K562 (cell line): ENCODE results near the gene PCSK6.

Experiments
- CTCF ChIP-seq, 3 experiments: IDR thresholded peaks in 2 of 3; conservative IDR thresholded peaks in 1 of 3; 2 replicates each; pipeline ENCODE4 v1.5.1; 2011 to 2012; ENCODE audit warnings: low read length in 3 of 3, mild to moderate bottlenecking in 3 of 3, control low read depth in 2 of 3, improper control_type of control experiment in 1 of 3, inconsistent platforms in 1 of 3, low read depth in 1 of 3, mixed read lengths in 1 of 3, moderate library complexity in 1 of 3; ENCODE audit not compliant: insufficient read depth in 2 of 3
- ID3 ChIP-seq, 2 experiments: fragments of 250-450 bp in 1 of 2; fragments of 450-650 bp in 1 of 2; sonication (Bioruptor Pico) in 1 of 2; IDR thresholded peaks; 2 replicates each; pipeline versions ENCODE4 v1.6.1 to v1.8.0; 2016 to 2021; ENCODE audit warnings: mild to moderate bottlenecking in 2 of 2, moderate library complexity in 2 of 2, missing compliant biosample characterization in 1 of 2, missing genetic modification characterization in 1 of 2
- ILK ChIP-seq: fragments of 450-650 bp; IDR thresholded peaks from 2 replicates; pipeline ENCODE4 v1.6.1; 2016; ENCODE audit warnings: missing genetic modification characterization, low read depth, mild to moderate bottlenecking, missing compliant biosample characterization, moderate library complexity, borderline replicate concordance
- POLR2A ChIP-seq: fragments of 450-650 bp; conservative IDR thresholded peaks from 2 replicates; pipeline ENCODE4 v1.6.1; 2016
- POLR2AphosphoS5 ChIP-seq: IDR thresholded peaks from 2 replicates; pipeline ENCODE4 v1.6.1; 2011; ENCODE audit warnings: mild to moderate bottlenecking, low read depth, low read length, moderate library complexity; ENCODE audit not compliant: control insufficient read depth, insufficient read depth
- SIN3A ChIP-seq, 2 experiments: fragments of 150-350 bp in 1 of 2; IDR thresholded peaks; 2 replicates each; pipeline ENCODE4 v1.6.1; 2011 to 2016; ENCODE audit warnings: borderline replicate concordance in 2 of 2, low read depth in 2 of 2, low read length in 2 of 2, mild to moderate bottlenecking in 2 of 2, moderate library complexity in 2 of 2; ENCODE audit not compliant: control insufficient read depth in 1 of 2
- YY1 ChIP-seq, 3 experiments: IDR thresholded peaks; 2 replicates each; pipeline ENCODE4 v1.6.1; 2011; ENCODE audit warnings: low read length in 2 of 3, mild to moderate bottlenecking in 2 of 3, moderate library complexity in 2 of 3, borderline replicate concordance in 1 of 3, control low read depth in 1 of 3, low read depth in 1 of 3; ENCODE audit not compliant: insufficient read depth in 3 of 3, insufficient replicate concordance in 2 of 3, control insufficient read depth in 1 of 3, insufficient read length in 1 of 3; ENCODE audit errors: extremely low read depth in 1 of 3
- ZNF444 ChIP-seq: fragments of 250-450 bp; sonication (Bioruptor Pico); IDR thresholded peaks from 2 replicates; pipeline ENCODE4 v1.4.0; 2020; ENCODE audit warnings: mild to moderate bottlenecking, moderate library complexity
- TF ChIP-seq, protein P1 (sequence below), 2 experiments: fragments of 200-800 bp in 1 of 2; sonication (Bioruptor generic) in 1 of 2; sonication (generic) in 1 of 2; formaldehyde crosslinking in 1 of 2; IDR thresholded peaks in 1 of 2; conservative IDR thresholded peaks in 1 of 2; 2 replicates each; pipeline versions ENCODE4 v1.5.0 to v1.6.1; 2016 to 2020; ENCODE audit warnings: missing compliant biosample characterization in 1 of 2, missing genetic modification characterization in 1 of 2, missing genetic modification reagents in 1 of 2

- TF ChIP-seq YY1 (IDR thresholded peaks at IDR 0.05; ENCODE audit: borderline replicate concordance in 1 of 3, control insufficient read depth in 1 of 3, extremely low read depth in 1 of 3, insufficient read depth in 3 of 3, insufficient read length in 1 of 3, insufficient replicate concordance in 2 of 3, low read depth in 1 of 3, low read length in 2 of 3) (no peak), CTCF (IDR thresholded peaks at IDR 0.05 in 2 of 3, conservative IDR thresholded peaks at IDR 0.05 in 1 of 3; ENCODE audit: insufficient read depth in 2 of 3, low read depth in 1 of 3, low read length in 3 of 3) (no peak), POLR2AphosphoS5 (no peak), ILK (tag) (no peak), ZNF444 (CRISPR knock-in tag) (no peak), ID3 (CRISPR knock-in tag; IDR thresholded peaks at IDR 0.05) (no peak), ID3 (tag; IDR thresholded peaks at IDR 0.05) (no peak), POLR2A (no peak), SIN3A (IDR thresholded peaks at IDR 0.05; ENCODE audit: borderline replicate concordance in 2 of 2, control insufficient read depth in 1 of 2, low read depth in 2 of 2, low read length in 2 of 2) (no peak)
- TF ChIP-seq, protein P1, sequence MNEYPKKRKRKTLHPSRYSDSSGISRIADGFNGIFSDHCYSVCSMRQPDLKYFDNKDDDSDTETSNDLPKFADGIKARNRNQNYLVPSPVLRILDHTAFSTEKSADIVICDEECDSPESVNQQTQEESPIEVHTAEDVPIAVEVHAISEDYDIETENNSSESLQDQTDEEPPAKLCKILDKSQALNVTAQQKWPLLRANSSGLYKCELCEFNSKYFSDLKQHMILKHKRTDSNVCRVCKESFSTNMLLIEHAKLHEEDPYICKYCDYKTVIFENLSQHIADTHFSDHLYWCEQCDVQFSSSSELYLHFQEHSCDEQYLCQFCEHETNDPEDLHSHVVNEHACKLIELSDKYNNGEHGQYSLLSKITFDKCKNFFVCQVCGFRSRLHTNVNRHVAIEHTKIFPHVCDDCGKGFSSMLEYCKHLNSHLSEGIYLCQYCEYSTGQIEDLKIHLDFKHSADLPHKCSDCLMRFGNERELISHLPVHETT (CRISPR knock-in tag; conservative IDR thresholded peaks at IDR 0.05 in 1 of 2, IDR thresholded peaks at IDR 0.05 in 1 of 2): no peak
Observed at GRCh38 chr15:101474983-101475382, 14.5 kb downstream of the PCSK6 start.
